ENCODE data around the gene TRDMT1.

The TRDMT1 gene

GRCh38 chr10:17247210-17247609 lies 45.7 kb upstream of the TRDMT1 start:
- no peak for DNase-seq (ENCODE audit: low spot score)
- H3K9ac ChIP-seq (ENCODE audit: low read depth, low read length, poor library complexity), result no peak overlapping the region
- no peak overlapping the region for H4K8ac ChIP-seq (ENCODE audit: low read depth, low read length)
- H3K4me3 ChIP-seq (ENCODE audit: low read length in 2 of 2), result no peak overlapping the region
- no peak overlapping the region for H3K4ac ChIP-seq (ENCODE audit: low read length)
- H3K27ac ChIP-seq (replicated peaks; ENCODE audit: low read length), result no peak overlapping the region
- H2BK120ac ChIP-seq (ENCODE audit: low read depth, low read length), result no peak overlapping the region
- H4K91ac ChIP-seq (ENCODE audit: low read depth, low read length, poor library complexity), result no peak overlapping the region
- H3K4me2 ChIP-seq (ENCODE audit: insufficient read depth, low read length, poor library complexity, severe bottlenecking), result no peak overlapping the region
- no peak overlapping the region for H3K23ac ChIP-seq (ENCODE audit: low read depth, low read length, poor library complexity)
- no peaks in the 10 kb centered on the region for H3K36me3 ChIP-seq (replicated peaks in 1 of 2; ENCODE audit: control insufficient read depth in 2 of 2, insufficient read depth in 2 of 2, low read length in 2 of 2)
- peaks cover 4 to 18% of the 10 kb centered on the region in 2 donors for H3K9me3 ChIP-seq (replicated peaks in 1 of 2; ENCODE audit: control insufficient read depth in 2 of 2, insufficient read depth in 1 of 2, low read depth in 1 of 2, low read length in 2 of 2)
- no peak overlapping the region for H3K18ac ChIP-seq (ENCODE audit: low read length)
- H2AK5ac ChIP-seq (ENCODE audit: low read depth, low read length), result no peak overlapping the region
- H2BK5ac ChIP-seq (ENCODE audit: low read length), result no peak overlapping the region
- no peaks in the 10 kb centered on the region for H3K4me1 ChIP-seq (ENCODE audit: control insufficient read depth in 2 of 2, insufficient read depth in 1 of 2, low read depth in 1 of 2, low read length in 2 of 2)
- no peaks in the 10 kb centered on the region for H3K27me3 ChIP-seq (ENCODE audit: control insufficient read depth in 3 of 3, insufficient read depth in 3 of 3, low read depth in 1 of 3, low read length in 3 of 3)
- H3K14ac ChIP-seq (ENCODE audit: low read length), result no peak overlapping the region
- WGBS, 2 donors (ENCODE audit: extremely low coverage in 2 of 2, insufficient read length in 2 of 2, insufficient replicate concordance in 1 of 2), result no CpG with 5 or more reads among the region's 1 CpG
- H2BK15ac ChIP-seq (ENCODE audit: low read length), result no peak overlapping the region
- H2AFZ ChIP-seq (ENCODE audit: low read length), result no peak overlapping the region
- no peaks in the 10 kb centered on the region for H3K79me1 ChIP-seq (ENCODE audit: low read depth, low read length)
- H2BK12ac ChIP-seq (ENCODE audit: low read length), result no peak overlapping the region

GRCh38 chr10:17244700-17245365 lies 43.4 kb upstream of the TRDMT1 start:
- Histone ChIP-seq H3K4me1 (ENCODE audit: control insufficient read depth in 2 of 2, insufficient read depth in 1 of 2, low read depth in 1 of 2, low read length in 2 of 2) (no peaks in the 10 kb centered on the region), H4K91ac (ENCODE audit: low read depth, low read length, poor library complexity) (no peak overlapping the region), H3K27ac (replicated peaks; ENCODE audit: low read length) (no peak overlapping the region), H3K23ac (ENCODE audit: low read depth, low read length, poor library complexity) (no peak overlapping the region), H3K79me1 (ENCODE audit: low read depth, low read length) (no peaks in the 10 kb centered on the region), H3K4me2 (ENCODE audit: insufficient read depth, low read length, poor library complexity, severe bottlenecking) (no peak overlapping the region), H3K4me3 (ENCODE audit: low read length in 2 of 2) (no peak overlapping the region), H2AFZ (ENCODE audit: low read length) (no peak overlapping the region), H2AK5ac (ENCODE audit: low read depth, low read length) (no peak overlapping the region), H2BK12ac (ENCODE audit: low read length) (no peak overlapping the region), H3K18ac (ENCODE audit: low read length) (no peak overlapping the region), H2BK15ac (ENCODE audit: low read length) (no peak overlapping the region), H3K14ac (ENCODE audit: low read length) (no peak overlapping the region), H3K36me3 (replicated peaks in 1 of 2; ENCODE audit: control insufficient read depth in 2 of 2, insufficient read depth in 2 of 2, low read length in 2 of 2) (no peaks in the 10 kb centered on the region), H3K9ac (ENCODE audit: low read depth, low read length, poor library complexity) (no peak overlapping the region), H3K4ac (ENCODE audit: low read length) (no peak overlapping the region), H3K9me3 (replicated peaks in 1 of 2; ENCODE audit: control insufficient read depth in 2 of 2, insufficient read depth in 1 of 2, low read depth in 1 of 2, low read length in 2 of 2) (peaks cover 4 to 25% of the 10 kb centered on the region in 2 donors), H4K8ac (ENCODE audit: low read depth, low read length) (no peak overlapping the region), H3K27me3 (ENCODE audit: control insufficient read depth in 3 of 3, insufficient read depth in 3 of 3, low read depth in 1 of 3, low read length in 3 of 3) (no peaks in the 10 kb centered on the region), H2BK5ac (ENCODE audit: low read length) (no peak overlapping the region), H2BK120ac (ENCODE audit: low read depth, low read length) (no peak overlapping the region)
- DNase-seq (ENCODE audit: low spot score), result no peak

GRCh38 chr10:17241611-17242333 lies 40.3 kb upstream of the TRDMT1 start:
- no peak overlapping the region for H4K8ac ChIP-seq (ENCODE audit: low read depth, low read length)
- H3K79me1 ChIP-seq (ENCODE audit: low read depth, low read length), result no peaks in the 10 kb centered on the region
- H2AK5ac ChIP-seq (ENCODE audit: low read depth, low read length), result no peak overlapping the region
- no peak overlapping the region for H2BK12ac ChIP-seq (ENCODE audit: low read length)
- no peaks in the 10 kb centered on the region for H3K27me3 ChIP-seq (ENCODE audit: control insufficient read depth in 3 of 3, insufficient read depth in 3 of 3, low read depth in 1 of 3, low read length in 3 of 3)
- H3K14ac ChIP-seq (ENCODE audit: low read length), result no peak overlapping the region
- H2BK5ac ChIP-seq (ENCODE audit: low read length), result no peak overlapping the region
- no peaks in the 10 kb centered on the region for H3K4me1 ChIP-seq (ENCODE audit: control insufficient read depth in 2 of 2, insufficient read depth in 1 of 2, low read depth in 1 of 2, low read length in 2 of 2)
- H3K4me2 ChIP-seq (ENCODE audit: insufficient read depth, low read length, poor library complexity, severe bottlenecking), result no peak overlapping the region
- no peak overlapping the region for H3K27ac ChIP-seq (replicated peaks; ENCODE audit: low read length)
- WGBS, 2 donors (ENCODE audit: extremely low coverage in 2 of 2, insufficient read length in 2 of 2, insufficient replicate concordance in 1 of 2), result no CpG with 5 or more reads among the region's 5 CpGs
- H2BK120ac ChIP-seq (ENCODE audit: low read depth, low read length), result no peak overlapping the region
- H2BK15ac ChIP-seq (ENCODE audit: low read length), result no peak overlapping the region
- no peak overlapping the region for H3K4ac ChIP-seq (ENCODE audit: low read length)
- no peak overlapping the region for H3K4me3 ChIP-seq (ENCODE audit: low read length in 2 of 2)
- DNase-seq (ENCODE audit: low spot score), result no peak
- H4K91ac ChIP-seq (ENCODE audit: low read depth, low read length, poor library complexity), result no peak overlapping the region
- no peak overlapping the region for H3K9ac ChIP-seq (ENCODE audit: low read depth, low read length, poor library complexity)
- peaks cover 3 to 13% of the 10 kb centered on the region in 2 donors for H3K9me3 ChIP-seq (replicated peaks in 1 of 2; ENCODE audit: control insufficient read depth in 2 of 2, insufficient read depth in 1 of 2, low read depth in 1 of 2, low read length in 2 of 2)
- H3K23ac ChIP-seq (ENCODE audit: low read depth, low read length, poor library complexity), result no peak overlapping the region
- peaks cover 2 to 14% of the 10 kb centered on the region in 2 donors for H3K36me3 ChIP-seq (replicated peaks in 1 of 2; ENCODE audit: control insufficient read depth in 2 of 2, insufficient read depth in 2 of 2, low read length in 2 of 2)
- H2AFZ ChIP-seq (ENCODE audit: low read length), result no peak overlapping the region
- no peak overlapping the region for H3K18ac ChIP-seq (ENCODE audit: low read length)

- no CpG with 5 or more reads among the region's 4 CpGs for WGBS, 2 donors (ENCODE audit: extremely low coverage in 2 of 2, insufficient read length in 2 of 2, insufficient replicate concordance in 1 of 2)
- H4K8ac ChIP-seq (ENCODE audit: low read depth, low read length), result no peak overlapping the region
- no peaks in the 10 kb centered on the region for H3K27me3 ChIP-seq (ENCODE audit: control insufficient read depth in 3 of 3, insufficient read depth in 3 of 3, low read depth in 1 of 3, low read length in 3 of 3)
- H3K27ac ChIP-seq (replicated peaks; ENCODE audit: low read length), result no peak overlapping the region
- H3K4me1 ChIP-seq (ENCODE audit: control insufficient read depth in 2 of 2, insufficient read depth in 1 of 2, low read depth in 1 of 2, low read length in 2 of 2), result no peaks in the 10 kb centered on the region
- peaks cover 0 to 8% of the 10 kb centered on the region in 2 donors for H3K9me3 ChIP-seq (replicated peaks in 1 of 2; ENCODE audit: control insufficient read depth in 2 of 2, insufficient read depth in 1 of 2, low read depth in 1 of 2, low read length in 2 of 2)
- no peak overlapping the region for H2BK120ac ChIP-seq (ENCODE audit: low read depth, low read length)
- H3K18ac ChIP-seq (ENCODE audit: low read length), result no peak overlapping the region
- H3K79me1 ChIP-seq (ENCODE audit: low read depth, low read length), result no peaks in the 10 kb centered on the region
- H2BK15ac ChIP-seq (ENCODE audit: low read length), result no peak overlapping the region
- H4K91ac ChIP-seq (ENCODE audit: low read depth, low read length, poor library complexity), result no peak overlapping the region
- H3K14ac ChIP-seq (ENCODE audit: low read length), result no peak overlapping the region
- H3K9ac ChIP-seq (ENCODE audit: low read depth, low read length, poor library complexity), result no peak overlapping the region
- peaks cover 6 to 26% of the 10 kb centered on the region in 2 donors for H3K36me3 ChIP-seq (replicated peaks in 1 of 2; ENCODE audit: control insufficient read depth in 2 of 2, insufficient read depth in 2 of 2, low read length in 2 of 2)
- H3K23ac ChIP-seq (ENCODE audit: low read depth, low read length, poor library complexity), result no peak overlapping the region
- H2BK12ac ChIP-seq (ENCODE audit: low read length), result no peak overlapping the region
- no peak overlapping the region for H2AFZ ChIP-seq (ENCODE audit: low read length)
- H2AK5ac ChIP-seq (ENCODE audit: low read depth, low read length), result no peak overlapping the region
- no peak for DNase-seq (ENCODE audit: low spot score)
- no peak overlapping the region for H3K4ac ChIP-seq (ENCODE audit: low read length)
- H2BK5ac ChIP-seq (ENCODE audit: low read length), result no peak overlapping the region
- no peak overlapping the region for H3K4me3 ChIP-seq (ENCODE audit: low read length in 2 of 2)
- no peak overlapping the region for H3K4me2 ChIP-seq (ENCODE audit: insufficient read depth, low read length, poor library complexity, severe bottlenecking)
Observed at GRCh38 chr10:17240616-17241015, 39.1 kb upstream of the TRDMT1 start.

Measured in neuronal stem cell (in vitro differentiated cells).